SK-N-SH treated with all-trans-retinoic acid at 6 μM for 48 hours (cell line): Measurements from ENCODE around the gene GRID1.

Source experiments
- POU6F1 ChIP-seq: fragments of 250-450 bp; sonication (Bioruptor Pico); IDR thresholded peaks from 2 replicates; pipeline ENCODE4 v1.8.0; 2021; ENCODE audit warnings: low read depth, mild to moderate bottlenecking, moderate library complexity, borderline replicate concordance
- ZC3H10 ChIP-seq: fragments of 250-450 bp; sonication (Bioruptor Pico); IDR thresholded peaks from 2 replicates; pipeline ENCODE4 v1.5.1; 2021; ENCODE audit warnings: mild to moderate bottlenecking, moderate library complexity
- ZNF8 ChIP-seq: fragments of 450-650 bp; formaldehyde crosslinking; IDR thresholded peaks from 2 replicates; pipeline ENCODE4 v1.5.0; 2020; ENCODE audit warnings: mild to moderate bottlenecking, moderate library complexity

GRCh38 chr10:86355571-86356038 lies 11.0 kb downstream of the GRID1 start:
- no peak for TF ChIP-seq POU6F1 (CRISPR knock-in tag)
- no peak for TF ChIP-seq ZC3H10 (CRISPR knock-in tag)
- no peak for TF ChIP-seq ZNF8 (CRISPR knock-in tag)
